Glomerular visceral epithelial cell (primary cell): Measurements from ENCODE around the gene DOCK2.
"Not testable (repeated sequence)": the region's sequence is repeated elsewhere in the genome, so short reads cannot be mapped to it uniquely, and the experiment has no call there.

Source experiments
- DNase-seq: peaks from one replicate; pipeline ENCODE4 v3.0.0-alpha.2; 2016; ENCODE audit errors: extremely low spot score

The DOCK2 gene

GRCh38 chr5:169637549-169638121, 560 bp downstream of the DOCK2 start:
- no peak for DNase-seq

DNA sequence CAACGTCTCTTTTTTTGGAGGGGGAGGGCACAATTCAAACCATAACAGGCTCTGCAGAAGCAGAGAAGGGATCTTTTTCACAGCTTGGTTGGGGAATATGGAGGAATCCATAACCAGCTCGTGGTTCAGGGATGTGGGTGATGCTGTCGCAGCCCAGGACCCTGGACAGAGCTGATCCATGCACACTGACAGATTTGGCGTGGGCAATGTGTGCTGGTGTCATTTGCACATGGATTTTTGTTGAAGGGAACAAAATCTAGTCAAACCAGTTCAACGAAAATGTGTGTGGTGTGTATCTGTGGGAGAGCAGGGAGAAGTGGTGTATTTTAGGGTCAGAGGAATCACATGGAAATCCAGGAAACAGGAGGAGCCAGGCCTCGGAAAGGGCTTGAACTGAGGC, 4.2 kb downstream of the DOCK2 start:
- DNase-seq, result no peak

GRCh38 chr5:169646856-169647255, 9.8 kb downstream of the DOCK2 start:
- DNase-seq, result no peak

GRCh38 chr5:169647566-169647965, 10.5 kb downstream of the DOCK2 start:
- DNase-seq, result no peak

DNA sequence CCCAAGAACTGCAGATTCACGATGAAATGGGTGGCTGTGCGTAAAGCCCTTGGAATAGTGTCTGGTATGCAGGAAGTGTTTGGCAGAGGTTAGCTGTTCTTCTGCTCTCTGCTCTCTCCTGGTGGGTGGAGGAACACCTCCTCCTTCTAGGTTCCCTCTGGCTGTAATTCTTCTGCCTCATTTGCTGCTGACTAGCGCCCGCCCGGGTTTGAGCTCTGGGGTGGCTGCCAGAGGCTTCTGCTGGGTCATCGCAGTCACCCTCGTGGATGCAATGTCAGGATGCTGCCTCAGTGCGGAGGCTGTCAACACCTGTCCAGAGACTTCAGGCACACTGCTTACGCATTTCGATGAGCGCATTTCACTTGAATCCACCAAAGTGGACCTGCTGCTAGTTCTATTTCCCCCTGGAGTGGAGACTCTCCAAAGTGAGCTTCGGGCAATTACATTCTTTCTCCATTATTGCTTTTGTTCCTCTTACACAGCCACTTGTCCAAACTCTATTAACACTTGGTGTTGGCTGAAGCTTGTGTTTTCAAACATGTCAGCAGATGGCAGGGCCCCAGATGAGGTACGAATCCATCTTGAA, 11.7 kb downstream of the DOCK2 start:
- DNase-seq, result peak; percentile 85

- DNase-seq, result no peak
Measured at GRCh38 chr5:169649486-169649885, 12.4 kb downstream of the DOCK2 start.

DNA sequence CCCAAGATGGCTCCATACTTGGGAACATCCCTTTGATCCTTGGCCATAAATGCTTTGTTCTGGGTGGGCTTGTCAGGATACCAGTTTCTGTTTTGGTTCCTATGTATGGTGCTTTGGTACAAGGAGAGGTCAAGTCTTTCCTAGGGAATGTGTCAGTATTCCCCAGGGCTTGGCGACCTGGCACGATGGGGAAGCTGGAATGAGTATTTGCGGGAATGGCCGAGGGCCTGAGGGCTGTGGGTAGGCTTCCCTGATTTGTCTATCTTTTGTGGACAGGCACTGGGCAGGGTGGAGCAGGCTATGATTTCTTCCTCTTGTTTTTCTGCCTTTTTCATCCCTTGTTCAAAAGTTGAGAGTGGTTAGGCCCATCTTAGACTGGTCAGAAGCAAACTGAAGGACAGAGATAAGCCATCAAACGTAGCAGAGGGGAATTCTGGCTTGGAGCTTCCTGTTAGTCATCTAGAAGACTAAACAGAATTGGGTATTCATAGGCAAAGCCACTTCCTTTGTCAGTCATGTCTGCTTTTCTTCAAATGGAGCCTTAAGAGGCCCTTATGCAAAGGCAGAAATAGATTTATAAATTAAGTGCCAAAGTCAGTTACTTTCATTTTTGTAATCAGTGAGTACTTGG, 13.7 kb downstream of the DOCK2 start:
- peak; percentile 48 for DNase-seq

DNA sequence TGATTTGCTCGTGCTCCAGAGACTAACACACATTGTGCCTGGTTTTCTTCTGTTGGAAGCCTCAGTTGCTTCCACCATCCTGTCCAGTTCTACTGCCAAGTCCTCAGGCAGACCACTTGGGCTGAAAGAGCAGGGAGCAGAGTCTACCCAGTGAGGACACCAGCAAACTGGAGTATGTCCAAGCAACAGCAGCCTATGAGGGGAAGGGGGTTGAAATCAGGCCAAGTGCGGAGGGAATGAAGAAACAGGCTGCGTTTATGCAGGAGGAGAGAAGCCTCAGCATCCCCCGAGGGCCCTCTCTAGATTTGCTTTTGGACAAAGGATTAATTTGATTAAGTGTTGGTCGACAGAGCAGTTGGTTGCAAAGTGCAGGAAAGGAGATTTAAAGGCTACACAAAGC, 14.5 kb downstream of the DOCK2 start:
- DNase-seq, result no peak

- DNase-seq, result no peak
Measured at GRCh38 chr5:169652057-169652456, 15.0 kb downstream of the DOCK2 start.

DNA sequence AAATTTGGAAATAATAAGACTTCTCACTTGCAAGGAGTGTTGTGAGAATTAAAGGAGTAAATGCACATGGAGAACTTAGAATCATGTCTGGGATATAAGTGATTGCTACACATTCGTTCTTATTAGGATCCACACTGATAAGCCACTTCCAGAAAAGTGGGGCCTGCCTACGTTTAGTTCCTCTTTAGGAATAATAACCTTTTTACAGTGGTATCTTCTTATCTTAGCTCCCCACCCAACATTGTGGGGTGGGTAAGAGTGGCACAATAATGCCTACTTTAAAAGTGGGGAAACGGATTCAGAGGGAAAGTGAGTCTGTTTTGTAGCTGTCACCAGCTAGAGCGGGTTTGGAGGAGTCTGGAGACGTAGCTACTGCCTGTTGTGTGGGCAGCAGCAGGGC, 16.0 kb downstream of the DOCK2 start:
- DNase-seq, result no peak

DNA sequence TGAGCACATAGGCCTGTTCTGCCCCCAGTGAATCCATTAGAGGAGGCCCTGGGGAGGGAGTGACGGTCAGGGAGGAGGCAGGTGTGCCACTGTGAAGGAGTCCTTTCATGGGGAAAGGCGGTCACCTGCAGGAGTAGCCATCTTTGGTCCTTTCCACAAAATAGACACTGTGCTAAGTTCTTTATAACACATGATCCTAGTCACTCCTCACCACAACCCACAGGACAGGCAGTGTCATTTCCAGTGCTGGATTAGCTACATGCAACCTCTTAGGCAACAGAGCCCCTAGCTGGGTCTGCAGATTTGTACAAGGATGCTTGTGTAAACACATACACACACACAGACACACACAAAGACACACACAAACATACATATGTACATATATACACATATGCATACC, 18.3 kb downstream of the DOCK2 start:
- DNase-seq, result no peak

- no peak for DNase-seq
Measured at GRCh38 chr5:169656125-169656901, 19.2 kb downstream of the DOCK2 start.

- DNase-seq, result no peak
Measured at GRCh38 chr5:169657127-169657526, 20.1 kb downstream of the DOCK2 start.

DNA sequence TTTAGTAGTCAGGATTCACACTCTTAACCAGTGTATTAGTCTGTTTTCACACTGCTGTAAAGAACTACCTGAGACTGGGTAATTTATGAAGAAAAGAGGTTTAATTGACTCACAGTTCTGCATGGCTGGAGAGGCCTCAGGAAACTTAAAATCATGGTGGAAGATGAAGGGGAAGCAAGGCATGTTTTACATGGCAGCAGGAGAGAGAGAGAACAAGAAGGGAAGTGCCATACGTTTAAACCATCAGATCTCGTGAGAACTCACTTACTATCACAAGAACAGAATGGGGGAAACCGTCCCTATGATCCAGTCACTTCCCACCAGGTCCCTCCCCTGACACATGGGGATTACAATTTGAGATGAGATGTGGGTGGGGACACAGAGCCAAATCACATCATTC, 25.4 kb downstream of the DOCK2 start:
- DNase-seq, result not testable (repeated sequence)

GRCh38 chr5:169663537-169663936, 26.5 kb downstream of the DOCK2 start:
- no peak for DNase-seq

- no peak for DNase-seq
Measured at GRCh38 chr5:169666365-169666764, 29.3 kb downstream of the DOCK2 start.

GRCh38 chr5:169667896-169668674, 31.0 kb downstream of the DOCK2 start:
- DNase-seq, result no peak

DNA sequence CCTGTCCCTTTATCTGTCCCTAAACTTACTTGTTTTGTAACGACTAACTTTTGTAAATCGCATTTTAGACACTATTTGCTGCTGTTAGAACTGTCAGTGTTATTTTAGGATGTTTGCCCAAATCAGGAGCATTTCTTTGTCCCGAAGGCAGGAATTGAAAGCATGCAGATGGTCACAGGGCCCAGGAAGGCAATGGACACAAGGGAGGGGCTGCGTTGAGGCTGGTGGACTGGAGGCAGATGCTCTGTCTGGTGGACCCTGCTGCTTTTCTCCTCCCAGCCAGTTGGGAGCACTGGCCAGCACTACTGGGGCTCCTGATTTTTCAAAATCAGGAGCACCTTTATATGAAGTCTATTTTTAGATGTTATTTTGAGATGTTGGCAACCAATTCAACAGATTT, 31.7 kb downstream of the DOCK2 start:
- no peak for DNase-seq

GRCh38 chr5:169670769-169671525, 33.9 kb downstream of the DOCK2 start:
- no peak for DNase-seq

DNA sequence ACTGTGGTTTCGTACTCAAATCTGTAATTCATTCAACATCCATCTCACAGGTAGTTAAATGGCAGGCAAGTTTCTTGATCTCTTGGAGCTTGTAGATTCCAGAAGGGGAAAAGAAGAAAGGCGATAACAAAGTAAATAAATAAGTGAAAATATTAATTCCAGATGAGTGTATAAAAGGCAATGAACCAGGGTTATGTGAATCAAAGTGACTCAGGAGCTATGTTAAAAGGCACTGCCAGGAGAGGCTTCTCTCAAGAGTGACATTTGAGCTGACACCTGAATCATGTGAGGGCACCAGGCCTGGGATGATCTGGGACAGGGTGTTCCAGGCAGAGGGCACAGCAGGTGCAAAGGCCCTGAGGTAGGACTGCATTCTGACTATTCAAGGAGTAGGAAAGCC, 45.0 kb downstream of the DOCK2 start:
- no peak for DNase-seq

DNA sequence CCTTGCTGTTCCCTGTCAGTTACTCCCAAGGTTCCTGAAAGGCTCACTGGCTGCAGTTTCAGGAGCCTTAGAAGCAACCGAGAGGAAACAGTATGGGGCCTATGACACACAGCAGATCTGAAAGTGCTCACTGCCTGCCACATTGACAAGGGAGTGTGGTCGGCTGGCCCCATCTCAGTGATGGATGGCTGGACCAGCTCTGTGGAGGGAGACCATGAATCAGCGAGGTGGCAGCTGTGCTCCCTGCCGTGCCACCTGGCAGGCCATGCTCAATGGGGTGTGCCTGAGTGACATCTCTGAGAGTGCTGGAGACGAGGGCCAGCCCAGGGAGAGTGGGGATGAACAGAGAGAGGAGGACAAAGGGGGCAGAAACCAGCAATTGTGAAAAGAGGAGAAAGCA, 49.1 kb downstream of the DOCK2 start:
- DNase-seq, result peak; percentile 58
